ENCODE data around the gene VPS8. TPM values are rescaled to one million over a fixed set of nuclear protein-coding genes. Genes with fewer than 3 reads are reported as not detected.

Gene VPS8
- total and polyA plus RNA-seq, 11 donors, result 15.7 to 122 (median 74.3) TPM

- no peaks in the 10 kb centered on the region for H3K9me3 ChIP-seq
- 75 to 84% (median 78%) methylated on average over 3 of the region's 3 CpGs for WGBS, 4 donors
- H3K27ac ChIP-seq, result no peak overlapping the region
- H3K4me3 ChIP-seq, result no peak overlapping the region
- no peak for TF ChIP-seq POLR2A (IDR thresholded peaks at IDR 0.05)
- ATAC-seq (no peak), DNase-seq (no peak)
- intact Hi-C loops (cut with DNase I), result no loop called here
- H3K36me3 ChIP-seq, result peaks cover 0 to 7% (median 0%) of the 10 kb centered on the region in 9 donors
- no peaks in the 10 kb centered on the region for H3K27me3 ChIP-seq
- peaks cover 0 to 6% (median 0%) of the 10 kb centered on the region in 12 donors for H3K4me1 ChIP-seq
Observed at GRCh38 chr3:185087419-185087818, 275.5 kb downstream of the VPS8 start.

GRCh38 chr3:185089343-185089742 lies 277.4 kb downstream of the VPS8 start:
- TF ChIP-seq CTCF (IDR thresholded peaks at IDR 0.05) (no peak), POLR2A (IDR thresholded peaks at IDR 0.05) (no peak)
- Histone ChIP-seq H3K9me3 (no peaks in the 10 kb centered on the region), H3K36me3 (no peaks in the 10 kb centered on the region), H3K4me3 (no peak overlapping the region), H3K27me3 (no peaks in the 10 kb centered on the region), H3K4me1 (peaks cover 0 to 6% (median 0%) of the 10 kb centered on the region in 12 donors), H3K27ac (no peak overlapping the region)
- DNase-seq, result no peak
- intact Hi-C loops (cut with DNase I), result no loop called here
- ATAC-seq, result no peak
- WGBS, 4 donors, result 71 to 74% (median 73%) methylated on average over 2 of the region's 2 CpGs

GRCh38 chr3:185089751-185090150 lies 277.8 kb downstream of the VPS8 start:
- H3K27me3 ChIP-seq, result no peaks in the 10 kb centered on the region
- H3K36me3 ChIP-seq, result no peaks in the 10 kb centered on the region
- TF ChIP-seq POLR2A (IDR thresholded peaks at IDR 0.05) (no peak), CTCF (IDR thresholded peaks at IDR 0.05) (no peak)
- H3K4me1 ChIP-seq, result peaks cover 0 to 6% (median 0%) of the 10 kb centered on the region in 12 donors
- no peaks in the 10 kb centered on the region for H3K9me3 ChIP-seq
- H3K27ac ChIP-seq, result no peak overlapping the region
- DNase-seq, result no peak
- no peak for ATAC-seq
- intact Hi-C loops (cut with DNase I), result no loop called here
- no peak overlapping the region for H3K4me3 ChIP-seq

GRCh38 chr3:185090811-185091210 lies 278.8 kb downstream of the VPS8 start:
- no peak for TF ChIP-seq CTCF (IDR thresholded peaks at IDR 0.05)
- no peak for TF ChIP-seq POLR2A (IDR thresholded peaks at IDR 0.05)
- Histone ChIP-seq H3K4me3 (no peak overlapping the region), H3K36me3 (no peaks in the 10 kb centered on the region), H3K9me3 (no peaks in the 10 kb centered on the region), H3K27ac (no peak overlapping the region), H3K27me3 (no peaks in the 10 kb centered on the region), H3K4me1 (peaks cover 0 to 6% (median 0%) of the 10 kb centered on the region in 12 donors)
- no peak for DNase-seq
- no peak for ATAC-seq
- WGBS, 4 donors, result 96 to 98% (median 97%) methylated on average over 4 of the region's 4 CpGs
- intact Hi-C loops (cut with DNase I), result no loop called here

GRCh38 chr3:185093116-185093515 lies 281.1 kb downstream of the VPS8 start:
- intact Hi-C loops (cut with DNase I), result no loop called here
- DNase-seq, result no peak

More at GRCh38 chr3:185093116-185093515, 281.1 kb downstream of the VPS8 start:
- Histone ChIP-seq H3K4me1 (peaks cover 0 to 6% (median 0%) of the 10 kb centered on the region in 12 donors), H3K27me3 (no peaks in the 10 kb centered on the region), H3K4me3 (no peak overlapping the region), H3K36me3 (no peaks in the 10 kb centered on the region), H3K27ac (no peak overlapping the region), H3K9me3 (no peaks in the 10 kb centered on the region)
- TF ChIP-seq POLR2A (IDR thresholded peaks at IDR 0.05) (no peak), CTCF (IDR thresholded peaks at IDR 0.05) (no peak)
- ATAC-seq, result no peak

Measured in heart left ventricle (tissue), 16 donors.